GM10266 (cell line): ENCODE data around the gene FFAR1.

ENCODE experiments used
- DNase-seq: peaks from one replicate; pipeline ENCODE4 v3.0.0; 2012; ENCODE audit errors: extremely low spot score
- CTCF ChIP-seq: IDR thresholded peaks from 2 replicates; pipeline ENCODE4 v1.5.1; 2012; ENCODE audit warnings: mild to moderate bottlenecking, low read depth; ENCODE audit not compliant: control insufficient read depth, insufficient read depth; ENCODE audit errors: missing control alignments

The FFAR1 gene

DNA sequence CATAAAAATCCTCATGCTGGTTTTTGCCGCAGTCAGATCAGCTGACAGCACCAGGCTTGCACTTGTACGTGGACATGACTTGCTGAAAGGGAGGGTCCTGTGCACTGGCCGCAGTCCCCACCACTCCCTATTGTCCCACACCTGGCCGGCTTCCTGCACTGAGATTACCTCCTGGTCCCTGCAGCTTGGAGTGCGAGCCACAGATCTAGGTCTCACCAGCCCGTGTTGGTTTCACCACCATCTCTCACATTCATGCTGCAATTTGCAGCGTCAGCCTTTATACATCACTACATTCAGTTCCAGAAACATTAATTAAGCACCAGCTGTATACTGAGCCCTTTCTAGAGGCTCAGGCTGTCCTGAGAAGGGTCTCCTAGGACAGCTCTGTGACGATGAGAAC, 33.7 kb upstream of the FFAR1 start:
- no peak for TF ChIP-seq CTCF
- no peak for DNase-seq

DNA sequence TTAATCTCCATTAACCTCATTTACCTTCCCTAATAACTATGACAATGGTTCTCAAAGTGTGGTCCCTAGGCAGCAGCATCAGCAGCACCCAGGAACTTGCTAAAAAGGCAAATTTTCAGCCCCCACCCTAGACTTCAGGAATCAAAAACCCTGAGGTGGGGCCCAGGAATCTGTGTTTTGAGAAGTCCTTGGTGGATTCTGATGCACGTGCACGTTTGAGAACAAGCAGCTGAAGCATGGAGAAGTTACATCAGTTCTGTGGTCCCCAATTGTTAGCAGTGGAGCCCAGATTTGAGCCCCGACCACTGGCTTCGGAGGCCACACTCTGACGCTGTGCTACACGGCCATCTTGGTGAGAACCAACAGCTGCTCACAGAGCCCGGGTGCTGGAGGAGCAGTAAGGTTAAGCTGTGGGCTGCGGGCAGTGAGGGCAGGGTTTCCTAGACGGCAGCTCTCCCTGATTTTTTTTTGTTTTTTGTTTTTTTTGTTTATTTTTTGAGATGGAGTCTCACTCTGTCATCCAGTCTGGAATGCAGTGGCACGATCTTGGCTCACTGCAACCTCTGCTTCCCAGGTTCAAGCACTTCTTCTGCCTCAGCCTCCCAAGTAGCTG, 32.7 kb upstream of the FFAR1 start:
- no peak for TF ChIP-seq CTCF
- DNase-seq, result no peak

GRCh38 chr19:35315883-35316282, 31.8 kb upstream of the FFAR1 start:
- TF ChIP-seq CTCF, result no peak
- no peak for DNase-seq

DNA sequence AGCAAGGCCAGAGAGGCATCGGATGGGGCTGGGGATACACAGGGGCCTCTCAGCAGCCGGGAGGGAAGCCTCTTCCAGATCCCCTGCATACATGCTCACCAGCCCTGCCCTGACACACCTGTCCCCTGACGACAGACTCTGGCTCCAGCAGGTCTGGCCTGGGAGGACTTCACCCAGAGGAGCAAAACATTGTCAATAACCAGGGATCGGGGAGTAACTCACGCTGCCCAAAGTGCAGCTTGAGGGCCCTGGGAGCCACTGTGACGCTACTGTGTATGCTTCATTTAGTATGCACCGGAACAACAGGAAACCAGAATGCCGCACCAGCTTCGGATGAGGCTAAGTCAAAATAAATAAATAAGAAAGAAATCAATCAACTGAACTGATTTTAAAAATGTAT, 31.1 kb upstream of the FFAR1 start:
- TF ChIP-seq CTCF, result no peak
- DNase-seq, result no peak

GRCh38 chr19:35317464-35318043, 30.1 kb upstream of the FFAR1 start:
- no peak for TF ChIP-seq CTCF
- no peak for DNase-seq

DNA sequence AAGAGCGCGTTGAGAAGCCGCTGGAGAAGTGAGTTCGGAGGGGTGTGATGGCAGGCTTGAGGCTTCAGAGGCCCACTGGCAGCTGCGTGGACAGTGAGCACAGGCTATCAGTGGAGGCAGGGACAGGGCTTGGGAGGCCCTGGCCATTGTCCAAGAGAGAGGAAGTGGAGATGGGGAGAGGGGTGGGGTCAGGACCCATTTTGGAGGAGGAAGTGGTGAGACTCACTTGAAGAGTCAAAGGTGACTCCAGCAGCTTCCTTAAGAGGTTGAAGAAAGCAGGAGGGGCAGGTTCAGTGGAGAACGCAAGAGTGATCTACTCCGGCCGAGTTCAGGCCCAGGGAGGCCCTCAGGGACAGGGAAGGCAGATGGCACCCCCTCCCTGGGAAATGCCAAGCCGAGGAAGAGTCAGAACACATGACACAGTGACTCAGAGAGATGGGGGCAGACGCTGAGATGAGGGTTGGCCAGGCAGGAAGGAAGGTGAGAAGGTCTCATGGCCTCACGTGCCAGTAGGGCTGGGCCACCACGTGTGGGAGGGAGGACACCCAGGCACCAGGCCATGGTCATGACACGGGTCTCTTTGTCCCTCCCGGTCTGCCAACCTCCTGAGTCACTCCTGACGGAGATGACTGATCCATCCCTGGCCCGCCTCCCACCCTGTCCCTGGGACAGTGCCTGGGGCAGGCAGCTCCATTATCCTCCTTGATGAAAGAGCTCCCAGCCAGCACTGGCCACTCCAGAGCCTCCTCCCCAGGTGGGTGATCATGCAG, 28.8 kb upstream of the FFAR1 start:
- no peak for DNase-seq
- TF ChIP-seq CTCF, result no peak

DNA sequence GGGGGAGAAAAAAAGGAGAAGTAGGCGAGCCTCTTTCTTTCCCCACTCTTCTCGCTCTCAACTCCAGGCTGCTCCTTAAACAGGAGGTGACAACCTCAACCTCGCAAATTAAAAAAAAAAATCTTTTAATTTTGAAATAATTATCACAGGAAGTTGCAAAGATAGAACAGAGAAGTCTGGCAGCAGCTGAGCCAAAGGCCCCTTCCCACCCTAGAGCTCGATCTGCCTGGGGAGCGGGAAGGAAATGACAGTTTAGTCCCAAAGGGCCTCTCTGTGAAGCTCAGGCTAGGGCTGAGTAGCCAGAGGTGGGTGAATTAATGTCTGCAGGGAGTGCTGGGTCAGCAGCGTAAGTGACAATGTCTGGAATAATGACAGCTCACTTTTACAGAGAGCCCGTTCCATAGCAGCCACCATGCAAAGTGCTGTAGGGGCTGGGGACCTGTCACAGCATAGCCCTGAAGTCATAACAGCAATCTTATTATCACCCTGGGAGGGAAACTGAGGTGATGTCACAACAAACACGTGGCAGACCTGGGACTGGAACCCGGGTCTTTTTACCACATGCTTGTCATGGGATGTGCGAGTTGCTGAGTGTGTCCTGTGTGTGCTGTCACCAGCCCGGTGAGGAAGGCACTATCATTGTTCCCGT, 27.5 kb upstream of the FFAR1 start:
- no peak for TF ChIP-seq CTCF
- DNase-seq, result no peak
